Parathyroid adenoma (tissue), 2 donors: ENCODE measurements around the gene SDK2.

Experiments used
- H2AFZ ChIP-seq: fragments of 300-600 bp; sonication (generic); one replicate; pipeline ENCODE4 v1.7.0; 2017; ENCODE audit warnings: antibody characterized with exemption, mild to moderate bottlenecking
- H3K27ac ChIP-seq: fragments of 300-600 bp; sonication (generic); one replicate; pipeline ENCODE4 v1.7.0; 2017
- H3K27me3 ChIP-seq: fragments of 300-600 bp; sonication (generic); one replicate; pipeline ENCODE4 v1.7.0; 2017; ENCODE audit warnings: low read length; ENCODE audit not compliant: control insufficient read depth, insufficient read depth
- H3K36me3 ChIP-seq: fragments of 300-600 bp; sonication (generic); one replicate; pipeline ENCODE4 v1.7.0; 2017; ENCODE audit warnings: low read length; ENCODE audit not compliant: control insufficient read depth, insufficient read depth
- H3K4me1 ChIP-seq: fragments of 300-600 bp; sonication (generic); one replicate; pipeline ENCODE4 v1.7.0; 2017; ENCODE audit warnings: control low read depth
- H3K4me2 ChIP-seq: fragments of 300-600 bp; sonication (generic); one replicate; pipeline ENCODE4 v1.7.0; 2017; ENCODE audit warnings: low read length
- H3K4me3 ChIP-seq: fragments of 300-600 bp; sonication (generic); one replicate; pipeline ENCODE4 v1.7.0; 2017; ENCODE audit warnings: low read depth, low read length
- H3K79me2 ChIP-seq: fragments of 300-600 bp; sonication (generic); one replicate; pipeline ENCODE4 v1.7.0; 2017; ENCODE audit warnings: control low read depth
- H3K9ac ChIP-seq: fragments of 300-600 bp; sonication (generic); one replicate; pipeline ENCODE4 v1.7.0; 2017; ENCODE audit warnings: mild to moderate bottlenecking
- H3K9me3 ChIP-seq: fragments of 300-600 bp; sonication (generic); one replicate; pipeline ENCODE4 v1.7.0; 2017; ENCODE audit warnings: low read length; ENCODE audit not compliant: control insufficient read depth
- CTCF ChIP-seq: fragments of 300-600 bp; sonication (generic); IDR thresholded peaks from one replicate; pipeline ENCODE4 v1.7.0; 2017; ENCODE audit warnings: antibody characterized with exemption, mild to moderate bottlenecking
- donor health status: primary hyperparathyroidism.

Gene SDK2

GRCh38 chr17:73592501-73592961 lies 51.7 kb downstream of the SDK2 start:
- Histone ChIP-seq H3K9ac (no peak overlapping the region), H2AFZ (no peak overlapping the region), H3K79me2 (no peaks in the 10 kb centered on the region), H3K27ac (no peak overlapping the region), H3K27me3 (no peaks in the 10 kb centered on the region), H3K4me2 (no peak overlapping the region), H3K36me3 (no peaks in the 10 kb centered on the region), H3K4me3 (no peak overlapping the region), H3K4me1 (no peaks in the 10 kb centered on the region), H3K9me3 (no peaks in the 10 kb centered on the region)
- no peak for TF ChIP-seq CTCF

- no peaks in the 10 kb centered on the region for H3K36me3 ChIP-seq
- no peak overlapping the region for H3K27ac ChIP-seq
- no peak overlapping the region for H3K4me2 ChIP-seq
- H3K9me3 ChIP-seq: no peaks in the 10 kb centered on the region
- no peak overlapping the region for H3K9ac ChIP-seq
- TF ChIP-seq CTCF: no peak
- no peaks in the 10 kb centered on the region for H3K79me2 ChIP-seq
- no peak overlapping the region for H3K4me3 ChIP-seq
- no peaks in the 10 kb centered on the region for H3K4me1 ChIP-seq
- no peak overlapping the region for H2AFZ ChIP-seq
- H3K27me3 ChIP-seq: no peaks in the 10 kb centered on the region
These were observed 52.2 kb downstream of the SDK2 start for GRCh38 chr17:73592079-73592415.

GRCh38 chr17:73591296-73592078 lies 52.8 kb downstream of the SDK2 start:
- Histone ChIP-seq H3K27ac (no peak overlapping the region), H3K36me3 (no peaks in the 10 kb centered on the region), H3K79me2 (no peaks in the 10 kb centered on the region), H3K4me1 (no peaks in the 10 kb centered on the region), H3K27me3 (no peaks in the 10 kb centered on the region), H3K4me2 (no peak overlapping the region), H3K4me3 (no peak overlapping the region), H3K9ac (no peak overlapping the region), H2AFZ (no peak overlapping the region), H3K9me3 (no peaks in the 10 kb centered on the region)
- TF ChIP-seq CTCF: no peak

- no peaks in the 10 kb centered on the region for H3K9me3 ChIP-seq
- H3K36me3 ChIP-seq: no peaks in the 10 kb centered on the region
- H3K4me2 ChIP-seq: no peak overlapping the region
- H2AFZ ChIP-seq: no peak overlapping the region
- no peak for TF ChIP-seq CTCF
- no peak overlapping the region for H3K27ac ChIP-seq
- no peaks in the 10 kb centered on the region for H3K27me3 ChIP-seq
- H3K4me1 ChIP-seq: no peaks in the 10 kb centered on the region
- H3K4me3 ChIP-seq: no peak overlapping the region
- no peak overlapping the region for H3K9ac ChIP-seq
- H3K79me2 ChIP-seq: no peaks in the 10 kb centered on the region
These were observed 54.8 kb downstream of the SDK2 start for GRCh38 chr17:73589363-73589980.
